ENCODE results near the gene PPP4R2.

DNA sequence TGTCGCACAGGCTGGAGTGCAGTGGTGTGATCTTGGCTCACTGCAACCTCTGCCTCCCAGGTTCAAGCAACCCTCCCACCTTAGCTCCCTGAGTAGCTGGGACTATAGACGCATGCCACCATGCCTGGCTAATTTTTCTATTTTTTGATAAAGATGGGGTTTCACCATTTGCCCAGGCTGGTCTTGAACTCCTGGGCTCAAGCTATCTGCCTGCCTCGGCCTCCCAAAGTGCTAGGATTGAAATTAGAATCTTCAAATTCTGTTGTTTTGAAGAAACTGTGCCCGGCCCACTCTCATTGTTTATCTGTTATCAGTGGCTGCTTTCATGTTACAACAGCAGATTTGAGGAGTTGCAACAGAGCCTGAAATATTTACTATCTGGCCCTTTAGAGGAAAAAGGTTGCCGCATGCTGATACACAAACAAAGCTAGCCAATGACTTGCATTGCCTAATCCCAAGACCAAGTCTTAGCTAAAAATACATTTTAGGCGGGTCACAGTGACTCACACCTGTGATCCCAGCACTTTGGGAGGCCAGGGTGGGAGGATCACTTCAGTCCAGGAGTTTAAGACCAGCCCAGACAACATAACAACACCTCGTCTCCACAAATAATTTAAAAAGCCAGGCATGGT lies 43.2 kb upstream of the PPP4R2 start:
- TF ChIP-seq, protein P1, sequence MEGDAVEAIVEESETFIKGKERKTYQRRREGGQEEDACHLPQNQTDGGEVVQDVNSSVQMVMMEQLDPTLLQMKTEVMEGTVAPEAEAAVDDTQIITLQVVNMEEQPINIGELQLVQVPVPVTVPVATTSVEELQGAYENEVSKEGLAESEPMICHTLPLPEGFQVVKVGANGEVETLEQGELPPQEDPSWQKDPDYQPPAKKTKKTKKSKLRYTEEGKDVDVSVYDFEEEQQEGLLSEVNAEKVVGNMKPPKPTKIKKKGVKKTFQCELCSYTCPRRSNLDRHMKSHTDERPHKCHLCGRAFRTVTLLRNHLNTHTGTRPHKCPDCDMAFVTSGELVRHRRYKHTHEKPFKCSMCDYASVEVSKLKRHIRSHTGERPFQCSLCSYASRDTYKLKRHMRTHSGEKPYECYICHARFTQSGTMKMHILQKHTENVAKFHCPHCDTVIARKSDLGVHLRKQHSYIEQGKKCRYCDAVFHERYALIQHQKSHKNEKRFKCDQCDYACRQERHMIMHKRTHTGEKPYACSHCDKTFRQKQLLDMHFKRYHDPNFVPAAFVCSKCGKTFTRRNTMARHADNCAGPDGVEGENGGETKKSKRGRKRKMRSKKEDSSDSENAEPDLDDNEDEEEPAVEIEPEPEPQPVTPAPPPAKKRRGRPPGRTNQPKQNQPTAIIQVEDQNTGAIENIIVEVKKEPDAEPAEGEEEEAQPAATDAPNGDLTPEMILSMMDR (IDR thresholded peaks at IDR 0.05 in 2 of 3, conservative IDR thresholded peaks at IDR 0.05 in 1 of 3; ENCODE audit: control insufficient read depth in 2 of 3, extremely low read depth in 1 of 3, insufficient read depth in 1 of 3, low read depth in 3 of 3, low read length in 3 of 3), result no peak
- TF ChIP-seq CBFB (IDR thresholded peaks at IDR 0.05; ENCODE audit: low read depth) (no peak), BHLHE40 (IDR thresholded peaks at IDR 0.05; ENCODE audit: borderline replicate concordance in 1 of 2, low read depth in 2 of 2, low read length in 1 of 2) (no peak), POLR2A (IDR thresholded peaks at IDR 0.05; ENCODE audit: low read depth, low read length) (no peak), MEF2A (IDR thresholded peaks at IDR 0.05; ENCODE audit: insufficient read depth, low read depth, low read length) (no peak), ZNF274 (IDR thresholded peaks at IDR 0.05; ENCODE audit: insufficient read depth, insufficient read length) (no peak), CHD1 (IDR thresholded peaks at IDR 0.05; ENCODE audit: low read depth, low read length) (no peak)
- TF ChIP-seq, protein P2, sequence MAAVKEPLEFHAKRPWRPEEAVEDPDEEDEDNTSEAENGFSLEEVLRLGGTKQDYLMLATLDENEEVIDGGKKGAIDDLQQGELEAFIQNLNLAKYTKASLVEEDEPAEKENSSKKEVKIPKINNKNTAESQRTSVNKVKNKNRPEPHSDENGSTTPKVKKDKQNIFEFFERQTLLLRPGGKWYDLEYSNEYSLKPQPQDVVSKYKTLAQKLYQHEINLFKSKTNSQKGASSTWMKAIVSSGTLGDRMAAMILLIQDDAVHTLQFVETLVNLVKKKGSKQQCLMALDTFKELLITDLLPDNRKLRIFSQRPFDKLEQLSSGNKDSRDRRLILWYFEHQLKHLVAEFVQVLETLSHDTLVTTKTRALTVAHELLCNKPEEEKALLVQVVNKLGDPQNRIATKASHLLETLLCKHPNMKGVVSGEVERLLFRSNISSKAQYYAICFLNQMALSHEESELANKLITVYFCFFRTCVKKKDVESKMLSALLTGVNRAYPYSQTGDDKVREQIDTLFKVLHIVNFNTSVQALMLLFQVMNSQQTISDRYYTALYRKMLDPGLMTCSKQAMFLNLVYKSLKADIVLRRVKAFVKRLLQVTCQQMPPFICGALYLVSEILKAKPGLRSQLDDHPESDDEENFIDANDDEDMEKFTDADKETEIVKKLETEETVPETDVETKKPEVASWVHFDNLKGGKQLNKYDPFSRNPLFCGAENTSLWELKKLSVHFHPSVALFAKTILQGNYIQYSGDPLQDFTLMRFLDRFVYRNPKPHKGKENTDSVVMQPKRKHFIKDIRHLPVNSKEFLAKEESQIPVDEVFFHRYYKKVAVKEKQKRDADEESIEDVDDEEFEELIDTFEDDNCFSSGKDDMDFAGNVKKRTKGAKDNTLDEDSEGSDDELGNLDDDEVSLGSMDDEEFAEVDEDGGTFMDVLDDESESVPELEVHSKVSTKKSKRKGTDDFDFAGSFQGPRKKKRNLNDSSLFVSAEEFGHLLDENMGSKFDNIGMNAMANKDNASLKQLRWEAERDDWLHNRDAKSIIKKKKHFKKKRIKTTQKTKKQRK (IDR thresholded peaks at IDR 0.05; ENCODE audit: low read depth, low read length), result no peak
- TF ChIP-seq, protein P3, sequence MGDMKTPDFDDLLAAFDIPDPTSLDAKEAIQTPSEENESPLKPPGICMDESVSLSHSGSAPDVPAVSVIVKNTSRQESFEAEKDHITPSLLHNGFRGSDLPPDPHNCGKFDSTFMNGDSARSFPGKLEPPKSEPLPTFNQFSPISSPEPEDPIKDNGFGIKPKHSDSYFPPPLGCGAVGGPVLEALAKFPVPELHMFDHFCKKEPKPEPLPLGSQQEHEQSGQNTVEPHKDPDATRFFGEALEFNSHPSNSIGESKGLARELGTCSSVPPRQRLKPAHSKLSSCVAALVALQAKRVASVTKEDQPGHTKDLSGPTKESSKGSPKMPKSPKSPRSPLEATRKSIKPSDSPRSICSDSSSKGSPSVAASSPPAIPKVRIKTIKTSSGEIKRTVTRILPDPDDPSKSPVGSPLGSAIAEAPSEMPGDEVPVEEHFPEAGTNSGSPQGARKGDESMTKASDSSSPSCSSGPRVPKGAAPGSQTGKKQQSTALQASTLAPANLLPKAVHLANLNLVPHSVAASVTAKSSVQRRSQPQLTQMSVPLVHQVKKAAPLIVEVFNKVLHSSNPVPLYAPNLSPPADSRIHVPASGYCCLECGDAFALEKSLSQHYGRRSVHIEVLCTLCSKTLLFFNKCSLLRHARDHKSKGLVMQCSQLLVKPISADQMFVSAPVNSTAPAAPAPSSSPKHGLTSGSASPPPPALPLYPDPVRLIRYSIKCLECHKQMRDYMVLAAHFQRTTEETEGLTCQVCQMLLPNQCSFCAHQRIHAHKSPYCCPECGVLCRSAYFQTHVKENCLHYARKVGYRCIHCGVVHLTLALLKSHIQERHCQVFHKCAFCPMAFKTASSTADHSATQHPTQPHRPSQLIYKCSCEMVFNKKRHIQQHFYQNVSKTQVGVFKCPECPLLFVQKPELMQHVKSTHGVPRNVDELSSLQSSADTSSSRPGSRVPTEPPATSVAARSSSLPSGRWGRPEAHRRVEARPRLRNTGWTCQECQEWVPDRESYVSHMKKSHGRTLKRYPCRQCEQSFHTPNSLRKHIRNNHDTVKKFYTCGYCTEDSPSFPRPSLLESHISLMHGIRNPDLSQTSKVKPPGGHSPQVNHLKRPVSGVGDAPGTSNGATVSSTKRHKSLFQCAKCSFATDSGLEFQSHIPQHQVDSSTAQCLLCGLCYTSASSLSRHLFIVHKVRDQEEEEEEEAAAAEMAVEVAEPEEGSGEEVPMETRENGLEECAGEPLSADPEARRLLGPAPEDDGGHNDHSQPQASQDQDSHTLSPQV (IDR thresholded peaks at IDR 0.05), result no peak
